Sigmoid colon (tissue), 4 donors: ENCODE results near the gene AP5S1.

Experiments used
- CTCF ChIP-seq, 4 experiments: fragments of 450-650 bp in 3 of 4; fragments of 200-600 bp in 1 of 4; IDR thresholded peaks; one replicate each; pipeline ENCODE4 v1.5.1; 2016 to 2019; ENCODE audit warnings: antibody characterized with exemption in 4 of 4, mild to moderate bottlenecking in 3 of 4, moderate library complexity in 2 of 4
- POLR2AphosphoS5 ChIP-seq, 4 donors: sonication (generic); formaldehyde crosslinking; IDR thresholded peaks; one replicate each; pipeline ENCODE4 v1.6.1; 2017; ENCODE audit warnings: antibody characterized with exemption in 4 of 4

GRCh38 chr20:3823881-3824280 is 3.5 kb downstream of the AP5S1 start:
- TF ChIP-seq CTCF (IDR thresholded peaks at IDR 0.05) (no peak), POLR2AphosphoS5 (IDR thresholded peaks at IDR 0.05) (no peak)
